ENCODE results near the gene CEP350.

DNA sequence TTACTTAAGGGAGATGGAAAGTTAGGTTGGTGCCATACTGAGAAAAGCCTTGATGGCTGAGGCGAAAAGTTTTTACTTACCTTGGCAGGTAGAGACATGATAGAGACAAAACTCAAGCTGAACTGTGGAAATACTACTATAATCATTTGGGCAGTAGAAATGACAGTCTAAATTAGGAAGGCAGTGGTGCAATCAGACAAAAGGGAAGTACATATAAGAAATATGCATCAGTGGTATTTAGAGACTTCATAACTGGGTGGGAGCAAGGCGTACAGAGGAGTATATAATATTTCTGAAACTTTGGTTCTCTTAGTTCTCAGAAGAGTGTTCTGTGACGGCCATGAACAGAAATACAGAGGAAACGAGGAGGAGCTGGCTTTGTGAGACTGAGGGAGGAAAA lies 2.4 kb upstream of the CEP350 start:
- TF ChIP-seq ZNF274 (IDR thresholded peaks at IDR 0.05; ENCODE audit: low read depth, low read length) = no peak
- no peak for TF ChIP-seq YY1 (IDR thresholded peaks at IDR 0.05; ENCODE audit: insufficient read depth, insufficient read length)
- TF ChIP-seq SUZ12 (IDR thresholded peaks at IDR 0.05; ENCODE audit: extremely low read depth, insufficient read depth, insufficient read length) = no peak

Measured in NT2/D1 (cell line).